Loucy (cell line): ENCODE data around the gene WDR7.

ENCODE experiments used
- CTCF ChIP-seq: fragments of 200-600 bp; sonication (generic); conservative IDR thresholded peaks from 2 replicates; pipeline ENCODE4 v1.5.1; 2014; ENCODE audit warnings: mild to moderate bottlenecking, antibody characterized with exemption, low read length
- EZH2phosphoT487 ChIP-seq: fragments of 200-600 bp; IDR thresholded peaks from 2 replicates; pipeline ENCODE4 v1.6.1; 2018; ENCODE audit warnings: antibody characterized with exemption, mild to moderate bottlenecking, moderate library complexity, borderline replicate concordance

- no peak for TF ChIP-seq CTCF
- TF ChIP-seq EZH2phosphoT487, result no peak
These were observed 118.9 kb downstream of the WDR7 start for GRCh38 chr18:56770097-56770496.
